GM18502 (cell line): ENCODE results near the gene CR2.
"Not testable (repeated sequence)": the region's sequence is repeated elsewhere in the genome, so short reads cannot be mapped to it uniquely, and the experiment has no call there.

Experiments
- ATAC-seq: cut with Tn5 transposase; IDR thresholded peaks from one replicate; pipeline ENCODE4 v1.9.1; 2021; ENCODE audit warnings: mild to moderate bottlenecking; ENCODE audit not compliant: unreplicated experiment, poor library complexity

CR2 gene

GRCh38 chr1:207501071-207501470 is 46.9 kb downstream of the CR2 start:
- ATAC-seq, result no peak

DNA sequence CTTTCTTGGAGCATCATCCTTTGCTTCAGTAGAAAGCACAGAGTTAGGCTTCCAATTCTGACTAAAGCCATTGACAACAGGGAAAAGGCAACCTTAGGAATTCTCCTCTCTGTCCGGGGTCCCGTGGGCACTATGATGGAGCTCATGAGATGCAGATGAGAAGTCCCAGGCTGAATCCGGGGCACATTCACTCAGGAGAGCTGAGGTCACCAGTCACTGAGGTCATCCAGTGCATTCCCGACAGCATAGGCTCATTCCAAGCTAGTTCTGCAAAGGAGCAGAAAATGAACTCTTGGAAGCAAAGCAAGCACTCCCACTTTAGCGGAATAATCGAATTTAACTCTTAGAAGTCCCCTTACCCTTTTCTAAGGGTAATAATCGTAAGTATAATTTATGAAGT is 48.6 kb downstream of the CR2 start:
- no peak for ATAC-seq

- no peak for ATAC-seq
Measured at GRCh38 chr1:207503950-207504349, 49.8 kb downstream of the CR2 start.

DNA sequence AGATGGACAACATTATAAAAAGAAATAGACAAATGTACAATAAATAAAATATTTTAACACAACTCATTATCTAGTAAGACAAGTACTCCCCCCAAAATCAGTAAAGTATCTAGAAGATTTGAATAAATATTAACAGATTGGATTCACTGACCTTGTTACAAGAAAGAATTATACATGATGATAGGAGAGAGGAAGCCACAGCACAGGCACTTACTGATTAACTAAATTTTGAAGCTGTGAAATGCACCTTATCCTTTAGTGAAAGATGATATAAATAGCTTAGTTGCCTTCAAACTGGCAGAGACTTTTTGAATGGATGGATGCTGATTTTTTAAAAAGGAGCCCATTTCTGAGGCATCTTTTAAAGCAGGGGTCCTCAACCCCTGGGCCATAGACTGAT is 50.3 kb downstream of the CR2 start:
- ATAC-seq, result no peak

DNA sequence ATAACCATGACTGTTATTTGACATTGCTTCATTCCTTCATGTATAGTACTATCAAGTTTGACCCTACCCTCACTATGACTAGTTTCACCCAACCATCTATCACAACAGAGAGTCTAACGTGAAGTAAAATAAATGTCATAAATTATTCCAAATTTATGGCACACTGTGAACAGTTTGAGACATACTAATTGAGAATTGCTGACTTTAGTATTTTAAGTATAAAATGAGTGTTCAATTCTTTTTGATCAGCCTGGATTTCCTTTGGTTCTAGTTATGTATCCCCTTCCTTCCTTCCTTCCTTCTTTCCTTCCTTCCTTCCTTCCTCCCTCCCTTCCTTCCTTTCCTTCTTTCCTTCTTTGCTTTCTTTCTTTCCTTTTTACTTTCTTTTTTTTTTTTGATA is 56.3 kb downstream of the CR2 start:
- ATAC-seq, result no peak

DNA sequence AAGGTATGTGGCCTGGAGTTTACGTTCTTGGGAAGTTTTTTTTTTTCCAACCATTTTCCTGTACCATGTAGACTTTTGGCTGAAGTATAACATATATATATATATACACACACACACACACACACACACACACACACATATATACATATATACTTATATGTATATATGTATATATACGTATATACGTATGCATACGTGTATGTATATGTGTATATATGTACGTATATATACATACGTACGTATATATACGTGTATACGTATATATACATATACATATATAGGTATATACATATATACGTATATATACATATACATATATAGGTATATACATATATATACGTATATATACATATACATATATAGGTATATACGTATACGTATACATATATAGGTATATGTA is 60.8 kb downstream of the CR2 start:
- no peak for ATAC-seq

- ATAC-seq, result no peak
Measured at GRCh38 chr1:207516729-207517128, 62.6 kb downstream of the CR2 start.

GRCh38 chr1:207518608-207519236 is 64.6 kb downstream of the CR2 start:
- no peak for ATAC-seq

DNA sequence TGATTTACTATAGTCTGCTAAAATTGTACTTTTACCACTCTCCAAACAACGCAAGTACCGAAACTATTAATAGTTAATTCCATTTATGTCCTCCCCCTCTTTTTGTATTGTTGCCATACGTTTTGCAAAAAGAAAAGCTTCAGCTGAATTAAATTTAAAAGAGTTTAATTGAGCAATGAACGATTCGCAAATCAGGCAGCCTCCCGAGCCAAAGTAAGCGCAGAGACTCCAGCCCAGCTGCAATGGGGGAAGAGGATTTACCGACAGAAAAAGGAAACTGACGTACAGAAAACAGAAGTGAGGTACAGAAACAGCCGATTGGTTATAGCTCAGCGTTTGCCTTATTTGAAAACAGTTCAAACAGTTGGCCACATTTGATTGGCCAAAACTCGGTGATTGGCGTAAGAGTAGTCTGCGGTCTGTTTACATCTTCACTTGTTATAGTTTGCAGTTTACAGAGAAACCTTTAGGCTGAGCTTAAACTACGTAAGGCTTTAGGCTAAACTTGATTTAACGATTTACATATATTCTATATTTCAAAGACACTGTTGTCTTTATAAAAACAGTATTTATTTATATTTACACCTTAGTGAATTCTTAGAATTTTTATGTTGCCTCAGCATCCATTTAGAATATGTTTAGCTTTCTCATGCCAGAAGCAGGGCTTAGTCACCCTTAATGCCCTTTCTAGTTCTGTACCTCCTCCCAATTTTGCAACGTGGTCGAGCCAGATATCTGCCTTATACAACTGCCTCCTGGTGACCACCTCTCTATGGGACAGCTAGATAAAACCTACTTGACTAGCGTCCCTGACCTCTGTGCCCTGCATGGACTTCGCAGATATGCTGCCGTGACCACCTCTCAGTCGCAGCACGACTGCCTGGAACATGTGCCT is 65.6 kb downstream of the CR2 start:
- no peak for ATAC-seq

- not testable (repeated sequence) for ATAC-seq
Measured at GRCh38 chr1:207520400-207521345, 66.5 kb downstream of the CR2 start.

- not testable (repeated sequence) for ATAC-seq
Measured at GRCh38 chr1:207525239-207525638, 71.1 kb downstream of the CR2 start.

GRCh38 chr1:207528401-207528800 is 74.3 kb downstream of the CR2 start:
- not testable (repeated sequence) for ATAC-seq

- not testable (repeated sequence) for ATAC-seq
Measured at GRCh38 chr1:207536263-207536662, 82.1 kb downstream of the CR2 start.
